CD4-positive, alpha-beta T cell treated with Interleukin-17A for 1 hour (primary cell): ENCODE data around the gene PBX3.
"Not testable (repeated sequence)": the region's sequence is repeated elsewhere in the genome, so short reads cannot be mapped to it uniquely, and the experiment has no call there.

Source experiments
- DNase-seq: peaks from one replicate; pipeline ENCODE4 v3.0.0-alpha.2; 2020

The PBX3 gene

GRCh38 chr9:125749287-125749935, 2.2 kb downstream of the PBX3 start:
- no peak for DNase-seq

GRCh38 chr9:125749951-125750626, 2.9 kb downstream of the PBX3 start:
- DNase-seq = no peak

- no peak for DNase-seq
These were observed 3.4 kb downstream of the PBX3 start for GRCh38 chr9:125750627-125751011.

GRCh38 chr9:125752070-125752628, 5.0 kb downstream of the PBX3 start:
- no peak for DNase-seq

GRCh38 chr9:125754096-125754495, 6.9 kb downstream of the PBX3 start:
- no peak for DNase-seq

GRCh38 chr9:125755340-125755739, 8.2 kb downstream of the PBX3 start:
- DNase-seq = no peak

- DNase-seq = no peak
These were observed 9.3 kb downstream of the PBX3 start for GRCh38 chr9:125756518-125756917.

- no peak for DNase-seq
These were observed 10.7 kb downstream of the PBX3 start for GRCh38 chr9:125757834-125758233.

GRCh38 chr9:125758986-125759763, 12.0 kb downstream of the PBX3 start:
- DNase-seq = peak; percentile 16

- DNase-seq = no peak
These were observed 12.6 kb downstream of the PBX3 start for GRCh38 chr9:125759764-125760129.

GRCh38 chr9:125760537-125760936, 13.4 kb downstream of the PBX3 start:
- DNase-seq = no peak

- no peak for DNase-seq
These were observed 14.7 kb downstream of the PBX3 start for GRCh38 chr9:125761676-125762450.

- no peak for DNase-seq
These were observed 16.2 kb downstream of the PBX3 start for GRCh38 chr9:125763394-125763801.

GRCh38 chr9:125764198-125764597, 17.0 kb downstream of the PBX3 start:
- DNase-seq = no peak

GRCh38 chr9:125766468-125767221, 19.5 kb downstream of the PBX3 start:
- DNase-seq = no peak

- DNase-seq = no peak
These were observed 20.2 kb downstream of the PBX3 start for GRCh38 chr9:125767349-125767748.

- DNase-seq = no peak
These were observed 21.6 kb downstream of the PBX3 start for GRCh38 chr9:125768803-125769202.

- no peak for DNase-seq
These were observed 23.9 kb downstream of the PBX3 start for GRCh38 chr9:125771037-125771436.

- no peak for DNase-seq
These were observed 25.6 kb downstream of the PBX3 start for GRCh38 chr9:125772740-125773139.

- no peak for DNase-seq
These were observed 26.9 kb downstream of the PBX3 start for GRCh38 chr9:125774106-125774505.

GRCh38 chr9:125776789-125777188, 29.6 kb downstream of the PBX3 start:
- not testable (repeated sequence) for DNase-seq
